ACHN (cell line): ENCODE data around the gene DSCAML1.

ENCODE experiments used
- DNase-seq: peaks from one replicate; pipeline ENCODE4 v3.0.0-alpha.2; 2015
- in situ Hi-C: cut with HindIII; loops from 2 replicates; pipeline ENCODE4 v1.10.0; 2017; ENCODE audit warnings: low sequenced_read_pairs, low pct_ligation_motif_present, low pct_unique_long_range_greater_than_20kb

DSCAML1 gene

DNA sequence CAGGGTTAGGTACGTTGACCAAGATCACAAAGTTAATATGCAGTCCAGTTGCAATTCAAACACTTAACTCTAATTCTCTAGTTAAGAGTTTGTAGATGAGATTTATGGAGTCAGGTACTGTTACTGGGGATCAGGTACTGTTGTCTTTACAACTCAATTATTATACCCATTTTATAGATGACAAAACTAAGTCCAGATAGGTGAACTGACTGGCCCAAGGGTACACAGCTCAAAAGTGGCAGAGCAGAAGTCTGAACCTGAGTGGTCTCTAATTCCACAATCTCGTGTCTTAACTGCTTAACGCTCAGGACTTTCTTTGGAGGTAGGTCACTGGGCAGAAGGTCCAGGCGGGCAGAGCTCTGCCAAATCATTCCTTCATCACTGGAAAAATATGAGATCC lies 77.5 kb downstream of the DSCAML1 start:
- in situ Hi-C loops = no loop called here
- DNase-seq = no peak

DNA sequence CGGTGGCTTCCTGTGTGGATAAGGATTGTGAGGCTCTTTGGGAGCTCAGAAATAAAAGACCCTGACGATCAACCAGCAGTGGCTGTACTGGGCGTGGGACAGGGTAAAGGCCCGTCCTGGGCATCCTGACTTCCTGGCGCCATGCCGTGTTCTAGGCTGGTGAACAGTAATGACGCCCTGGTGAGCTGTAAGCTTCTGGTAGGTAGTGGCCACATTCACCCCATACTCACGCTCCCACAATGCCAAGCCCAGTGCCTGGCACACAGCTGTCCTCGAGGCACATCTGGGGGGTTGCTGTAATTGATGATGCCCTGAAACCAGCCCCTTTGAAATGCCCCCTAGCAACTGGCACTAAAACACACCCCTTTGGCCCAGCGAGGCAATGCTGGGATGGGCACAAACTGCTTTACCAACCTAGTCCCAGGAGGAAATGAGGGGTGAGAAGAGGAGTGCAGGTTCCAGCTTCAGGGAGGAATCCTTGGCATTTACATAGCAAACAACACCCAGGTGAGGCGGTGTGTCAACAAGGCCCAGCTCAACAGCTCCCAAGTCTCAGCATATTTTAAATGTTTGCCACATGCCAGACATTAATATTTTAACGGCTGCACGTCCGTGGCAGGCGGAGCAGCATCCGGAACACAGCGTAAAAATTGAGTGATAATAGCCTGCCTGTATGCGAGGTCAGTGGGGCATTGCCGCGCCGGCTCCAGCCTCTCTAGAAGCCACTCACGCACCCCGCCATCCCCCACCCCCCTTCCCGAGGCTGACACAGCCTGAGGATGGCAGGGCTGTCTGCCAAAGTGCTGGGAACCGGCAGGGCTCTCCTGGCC lies 79.3 kb downstream of the DSCAML1 start:
- peak; percentile 21 for DNase-seq
- in situ Hi-C loops = no loop called here

DNA sequence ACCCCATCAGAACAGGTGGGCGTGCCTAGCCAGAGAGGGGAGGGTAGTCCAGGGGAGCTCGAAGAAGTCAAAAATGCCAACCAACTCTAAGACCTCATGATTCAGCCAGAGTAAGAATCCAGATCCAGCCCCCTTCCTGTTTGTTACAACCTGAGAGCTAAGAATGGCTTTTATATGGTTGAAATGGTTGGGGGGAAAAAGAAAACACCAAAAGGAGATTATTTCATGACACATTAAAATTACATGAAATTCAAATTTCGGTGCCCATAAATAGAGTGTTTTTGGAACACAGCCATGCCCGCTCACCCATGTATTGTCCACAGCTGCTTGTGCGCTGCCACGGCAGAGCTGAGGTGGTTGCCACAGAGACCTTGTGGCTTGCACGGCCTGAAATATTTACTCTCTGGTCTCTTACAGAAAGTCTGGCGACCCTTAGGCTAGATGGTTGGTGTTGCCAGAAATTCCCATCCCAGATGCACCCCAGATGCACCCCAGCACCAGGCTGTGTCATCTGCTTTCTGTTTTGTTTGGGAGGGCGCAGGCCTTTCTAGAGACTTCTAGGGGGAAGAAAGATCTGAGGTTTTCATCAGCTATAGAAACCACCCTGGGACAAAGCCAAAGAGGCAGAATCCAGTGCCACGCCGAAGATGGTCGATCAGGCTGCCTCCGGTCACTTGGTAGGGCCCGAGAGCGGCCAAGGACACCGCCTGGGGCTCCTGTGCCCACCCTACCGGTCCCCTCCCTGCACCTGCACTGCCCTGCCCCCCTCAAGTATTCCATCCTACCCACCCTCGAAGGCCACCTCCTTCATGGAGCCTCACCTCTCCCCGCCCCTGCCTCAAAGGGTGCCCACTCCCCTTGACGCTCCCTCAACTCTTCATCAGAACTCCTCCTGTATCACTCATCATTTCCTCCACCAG lies 80.2 kb downstream of the DSCAML1 start:
- in situ Hi-C loops = no loop called here
- no peak for DNase-seq

DNA sequence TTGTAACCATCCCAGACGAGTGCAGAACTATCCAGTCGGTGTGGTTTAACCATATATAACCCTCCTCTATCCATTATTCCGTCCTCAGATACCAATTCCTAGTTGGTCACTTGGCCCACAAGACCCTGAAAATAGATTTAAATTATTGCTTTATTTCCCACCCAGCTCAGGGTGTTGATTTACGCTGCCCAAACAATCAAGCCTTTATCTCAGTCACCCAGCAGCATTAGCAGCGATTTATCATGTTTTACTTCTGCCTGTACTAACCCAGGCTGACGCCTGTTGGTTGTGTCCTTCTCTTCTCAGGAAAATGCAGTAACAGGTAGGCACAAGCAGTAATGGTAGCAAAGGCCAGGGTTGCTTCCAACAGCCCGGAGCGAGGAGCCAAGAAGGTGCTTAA lies 81.2 kb downstream of the DSCAML1 start:
- in situ Hi-C loops = no loop called here

DNA sequence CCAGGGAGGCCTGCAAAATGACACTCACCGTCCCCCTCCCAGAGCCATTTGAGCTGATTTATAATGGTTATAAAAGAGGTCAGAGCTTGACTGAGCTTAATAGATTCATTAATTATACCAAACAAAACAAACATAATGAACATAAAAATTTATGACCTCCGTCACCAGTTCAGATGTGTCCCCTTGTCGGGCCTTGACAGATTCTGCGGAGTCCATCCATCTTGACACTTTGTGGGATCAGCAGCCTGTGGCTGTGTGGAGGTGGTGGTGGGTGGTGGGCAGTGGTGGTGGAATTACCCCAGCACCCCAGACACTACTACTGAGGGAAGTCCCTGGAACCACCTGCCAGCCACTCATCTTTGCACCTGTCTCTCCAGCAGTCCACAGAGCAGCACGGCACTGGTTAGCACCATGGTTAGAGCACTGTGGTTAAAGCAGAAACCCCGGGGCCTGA lies 83.5 kb downstream of the DSCAML1 start:
- DNase-seq = no peak

More for the DNA sequence above, 81.2 kb downstream of the DSCAML1 start:
- DNase-seq = no peak

DNA sequence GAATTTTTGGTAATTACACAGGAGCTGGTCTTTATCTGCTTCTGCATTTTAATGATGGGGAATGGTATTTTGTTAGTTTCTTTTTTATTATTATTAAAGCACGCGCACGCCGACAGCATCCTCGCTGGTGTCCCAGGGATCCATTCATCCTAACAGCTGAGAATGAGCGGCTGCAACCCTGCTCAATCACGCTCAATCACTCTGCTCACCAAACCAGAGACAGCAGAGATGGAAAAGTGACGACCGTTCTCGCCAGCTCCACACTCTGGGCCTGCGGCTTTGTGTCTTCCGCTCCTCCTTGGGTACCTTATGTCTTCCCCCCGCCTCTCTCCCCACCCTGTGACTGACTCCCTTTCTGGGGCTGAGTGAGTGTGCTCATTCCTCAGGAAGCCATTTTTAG lies 84.5 kb downstream of the DSCAML1 start:
- in situ Hi-C loops = no loop called here
- DNase-seq = no peak

More for the DNA sequence above, 83.5 kb downstream of the DSCAML1 start:
- in situ Hi-C loops = no loop called here

DNA sequence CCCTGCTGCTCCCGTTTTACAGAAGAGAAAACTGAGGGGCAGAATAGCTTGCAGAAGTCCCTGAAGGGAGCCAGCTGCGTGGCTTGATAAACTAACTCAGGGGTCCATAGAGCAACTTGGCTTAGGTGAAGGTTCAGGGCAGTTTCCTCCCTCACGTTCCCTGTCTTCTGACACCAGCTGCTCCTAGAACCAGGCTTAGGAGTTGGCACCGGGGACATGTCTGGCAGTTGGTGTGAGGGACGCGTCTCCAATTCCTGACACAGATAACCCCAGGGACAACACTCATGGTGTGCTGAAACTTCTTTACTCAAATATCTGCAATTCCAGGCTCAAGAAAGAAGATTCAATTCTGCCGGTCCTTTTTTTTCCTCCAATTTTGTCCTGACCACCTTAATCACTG lies 85.7 kb downstream of the DSCAML1 start:
- no peak for DNase-seq
- in situ Hi-C loops = no loop called here

DNA sequence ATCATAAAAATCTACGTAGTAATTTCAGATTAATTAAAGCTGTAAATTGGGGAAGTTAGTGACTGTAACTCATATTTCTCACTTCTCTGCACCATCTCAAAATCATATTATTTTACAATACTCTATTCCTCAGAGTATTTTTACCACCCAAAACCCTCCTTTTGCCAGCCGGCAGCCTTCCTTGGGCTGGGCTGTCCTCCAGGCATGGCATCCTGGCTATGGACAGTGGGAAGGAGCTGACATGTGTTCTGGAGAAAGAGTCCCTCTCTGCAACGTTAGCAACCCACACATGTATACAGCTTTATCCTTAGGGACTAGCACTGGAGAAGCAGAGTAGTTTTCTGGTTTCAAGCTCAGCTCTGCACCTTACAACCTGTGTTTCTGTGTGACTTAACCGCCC lies 86.8 kb downstream of the DSCAML1 start:
- in situ Hi-C loops = no loop called here
- no peak for DNase-seq

DNA sequence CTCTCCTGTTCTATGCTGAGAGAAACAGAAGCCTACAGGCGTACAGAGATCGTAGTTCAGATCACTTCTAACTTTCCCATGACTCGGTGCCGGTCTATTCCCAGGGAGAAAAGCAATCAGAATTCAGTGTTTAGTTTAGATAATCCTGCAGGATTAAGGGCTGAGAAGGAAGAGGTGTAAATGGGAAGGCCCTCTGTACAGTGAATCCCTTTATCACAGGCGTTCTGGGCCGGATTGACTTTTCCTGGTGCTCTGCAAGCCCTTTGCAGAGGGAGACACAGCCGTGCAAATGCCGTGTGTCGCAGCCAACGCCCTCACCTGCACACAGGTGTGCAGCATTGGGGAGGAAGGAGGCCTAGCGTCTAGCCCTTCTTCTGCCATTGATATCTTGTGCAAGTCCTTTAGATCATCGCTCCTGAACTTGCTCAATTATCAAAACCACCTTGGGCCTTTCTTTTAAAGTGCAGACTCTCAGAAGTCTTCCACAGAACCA lies 90.6 kb downstream of the DSCAML1 start:
- no peak for DNase-seq
- in situ Hi-C loops = no loop called here

DNA sequence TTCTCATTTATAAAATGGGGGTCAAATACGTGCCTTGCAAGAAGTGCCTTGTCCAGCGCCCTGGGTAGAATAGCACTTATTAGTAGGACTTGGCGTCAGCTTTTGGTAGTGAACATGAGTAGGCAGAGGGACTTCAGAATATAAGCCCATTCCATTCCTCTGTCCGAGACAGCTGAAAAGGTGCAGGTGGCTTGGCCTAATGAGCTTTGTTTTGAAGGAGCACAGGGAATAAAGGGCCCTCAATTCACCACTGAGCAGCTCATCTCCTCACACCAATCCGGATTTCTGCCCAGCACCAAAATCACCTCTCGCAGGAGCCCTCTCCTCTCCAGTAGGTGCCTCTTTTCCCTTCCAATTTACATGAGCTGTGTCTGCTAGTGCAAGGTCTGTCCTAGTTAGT lies 91.2 kb downstream of the DSCAML1 start:
- in situ Hi-C loops = no loop called here
- DNase-seq = no peak

DNA sequence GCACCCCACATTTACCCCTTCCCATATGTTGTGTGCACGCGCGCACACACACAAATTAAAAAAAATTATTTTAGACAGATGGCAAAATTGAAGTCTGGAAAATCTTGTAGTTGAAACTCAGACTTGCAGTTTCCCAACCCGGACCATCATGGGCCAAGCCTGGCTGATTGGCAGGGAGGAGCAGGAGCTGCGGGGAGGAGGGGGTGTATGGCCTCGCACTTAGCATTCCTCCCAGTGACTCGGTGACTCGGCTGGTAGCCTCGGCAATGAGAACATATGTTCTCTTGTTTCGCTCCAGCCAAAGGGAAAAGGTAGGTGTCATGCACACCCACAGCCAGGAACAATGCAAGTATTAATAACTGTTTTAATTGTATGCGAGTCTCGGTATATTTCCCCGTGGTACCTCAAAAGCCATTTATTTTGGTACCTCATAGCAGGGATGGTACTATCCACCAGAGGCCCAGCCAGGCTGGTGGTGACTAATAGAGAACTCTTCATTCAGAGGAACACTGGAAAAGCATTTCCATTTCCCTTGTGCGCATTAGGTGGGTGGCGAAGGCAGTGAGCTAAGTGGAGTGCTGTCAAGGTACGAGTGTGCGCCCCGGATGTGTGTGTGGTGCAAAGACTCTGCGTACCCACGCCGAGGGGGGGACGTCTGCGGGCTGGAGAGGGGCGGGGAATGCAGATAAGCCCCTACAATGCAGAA lies 92.5 kb downstream of the DSCAML1 start:
- in situ Hi-C loops = no loop called here
- no peak for DNase-seq

DNA sequence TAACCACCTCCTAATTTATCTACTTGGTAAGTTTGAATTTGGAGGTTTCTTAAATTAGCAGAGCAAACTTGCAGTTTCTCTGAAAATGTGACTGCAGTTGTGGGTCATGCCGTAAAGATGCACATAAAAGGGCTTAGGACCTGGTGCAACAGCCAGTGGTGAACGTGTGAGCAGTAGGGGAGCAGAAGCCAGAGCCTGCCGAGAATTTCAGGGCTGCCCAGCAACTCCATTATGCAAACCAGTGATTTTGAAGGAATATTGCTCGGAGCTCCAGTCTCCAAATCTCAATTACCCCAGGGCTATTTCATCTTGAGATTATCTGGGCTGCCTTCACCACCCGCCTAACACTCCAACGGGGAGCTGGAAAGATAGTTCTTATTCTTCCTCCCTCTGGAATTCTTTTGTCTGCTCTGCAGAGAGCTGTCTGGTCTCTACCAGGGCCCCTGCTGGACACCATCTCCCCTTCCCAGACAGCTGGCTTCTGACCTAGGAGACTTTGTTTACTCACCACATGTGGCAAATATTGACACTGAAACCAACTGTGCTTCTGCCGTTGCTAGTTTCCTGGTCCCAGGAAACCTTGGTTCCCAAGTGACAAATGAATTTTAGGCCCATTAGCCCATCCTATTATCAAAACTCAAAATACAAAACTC lies 93.9 kb downstream of the DSCAML1 start:
- in situ Hi-C loops = no loop called here
- DNase-seq = no peak

DNA sequence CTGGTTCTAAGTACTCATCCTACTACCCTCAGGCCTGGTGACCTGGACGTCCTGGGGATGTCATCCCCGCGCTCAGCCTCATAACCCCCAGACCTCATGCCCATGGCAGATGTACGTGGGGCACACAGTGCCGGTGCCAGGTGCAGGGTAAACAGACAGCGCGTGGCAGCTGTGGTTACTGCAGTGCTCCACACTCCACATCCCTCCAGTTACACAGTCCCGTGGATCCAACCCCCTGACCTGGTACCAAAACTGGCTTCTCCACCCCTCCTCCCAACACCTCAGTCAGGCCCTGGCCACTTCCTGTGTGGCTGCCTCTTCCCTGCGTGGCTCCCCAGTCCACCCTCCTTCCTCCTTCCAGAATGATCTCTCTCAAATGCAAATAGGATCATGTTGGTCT lies 95.2 kb downstream of the DSCAML1 start:
- in situ Hi-C loops = no loop called here

DNA sequence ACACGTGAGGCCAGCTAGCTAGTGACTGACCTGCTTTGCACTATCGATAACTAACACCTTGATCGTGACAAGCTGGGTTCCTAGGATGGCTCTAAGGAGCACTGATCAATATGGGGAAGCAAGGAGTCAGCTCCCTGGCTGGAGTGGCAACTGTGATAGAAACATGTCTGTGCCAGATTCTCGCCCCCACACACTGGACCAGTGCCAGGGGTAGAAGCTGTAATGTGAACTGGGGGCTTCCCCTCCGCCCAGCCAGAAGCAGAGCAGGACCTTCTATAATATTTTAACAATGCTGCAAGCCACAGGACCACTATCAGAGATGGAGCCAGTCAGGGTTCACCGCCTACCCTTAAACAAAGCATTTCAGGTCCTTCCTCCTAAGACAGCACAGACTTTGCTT lies 96.5 kb downstream of the DSCAML1 start:
- no peak for DNase-seq
- in situ Hi-C loops = no loop called here

More for the DNA sequence above, 95.2 kb downstream of the DSCAML1 start:
- DNase-seq = no peak

DNA sequence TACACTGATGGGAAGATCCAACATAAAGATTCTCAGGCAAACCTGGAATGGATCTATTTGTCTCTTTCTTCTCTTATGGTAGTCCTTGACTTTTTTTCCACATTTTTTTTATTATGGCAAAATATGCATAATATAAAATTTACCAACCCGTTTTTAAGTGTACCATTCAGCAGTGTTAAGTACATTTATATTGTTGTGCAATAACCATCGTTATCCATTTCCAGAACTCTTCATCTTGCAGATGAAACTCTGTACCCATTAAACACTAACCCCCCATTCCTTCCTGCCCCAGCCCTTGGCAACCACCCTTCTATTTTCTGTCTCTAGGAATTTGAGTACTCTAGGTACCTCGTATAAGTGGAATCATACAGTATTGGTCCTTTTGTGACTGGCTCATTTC lies 99.7 kb downstream of the DSCAML1 start:
- in situ Hi-C loops = no loop called here
- DNase-seq = no peak

DNA sequence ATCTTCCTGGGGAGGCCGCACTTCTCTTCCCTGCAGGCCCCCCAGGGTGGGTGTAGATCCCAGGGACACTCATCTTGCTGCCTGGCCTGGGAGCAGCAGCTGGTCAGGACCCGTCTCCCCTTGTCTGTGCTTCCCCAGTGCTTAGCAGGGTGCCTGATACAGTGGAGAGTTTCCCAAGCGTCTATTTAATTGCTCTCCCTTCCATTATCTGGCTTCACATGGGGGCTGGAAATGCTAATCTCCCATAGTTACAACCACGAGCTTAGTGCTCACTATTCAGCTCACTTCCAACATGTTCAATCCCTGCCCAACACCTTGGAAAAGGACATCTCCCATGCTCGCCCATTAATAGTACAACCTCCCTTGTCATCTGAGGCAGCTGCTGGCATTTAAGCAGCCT lies 100.5 kb downstream of the DSCAML1 start:
- no peak for DNase-seq
- in situ Hi-C loops = no loop called here

DNA sequence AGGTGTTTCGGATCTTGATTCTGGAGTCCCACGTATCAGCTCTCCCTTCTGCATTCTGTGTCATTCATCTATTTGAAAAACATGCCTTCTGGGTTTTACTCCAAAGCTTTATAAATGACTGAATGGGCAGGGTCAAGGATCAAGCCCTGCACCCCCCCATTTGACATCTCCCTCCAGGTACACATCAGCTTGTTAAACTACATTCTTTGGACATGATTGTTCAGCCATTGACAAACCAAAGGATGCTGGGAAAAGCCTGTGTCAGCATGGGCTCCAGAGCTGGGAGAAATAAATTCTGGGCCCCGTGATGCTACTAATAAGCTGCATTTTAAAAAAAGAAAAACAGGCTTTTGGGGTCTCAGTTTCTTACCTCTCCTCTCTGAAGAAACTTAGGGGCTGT lies 103.7 kb downstream of the DSCAML1 start:
- in situ Hi-C loops = no loop called here
- DNase-seq = no peak

DNA sequence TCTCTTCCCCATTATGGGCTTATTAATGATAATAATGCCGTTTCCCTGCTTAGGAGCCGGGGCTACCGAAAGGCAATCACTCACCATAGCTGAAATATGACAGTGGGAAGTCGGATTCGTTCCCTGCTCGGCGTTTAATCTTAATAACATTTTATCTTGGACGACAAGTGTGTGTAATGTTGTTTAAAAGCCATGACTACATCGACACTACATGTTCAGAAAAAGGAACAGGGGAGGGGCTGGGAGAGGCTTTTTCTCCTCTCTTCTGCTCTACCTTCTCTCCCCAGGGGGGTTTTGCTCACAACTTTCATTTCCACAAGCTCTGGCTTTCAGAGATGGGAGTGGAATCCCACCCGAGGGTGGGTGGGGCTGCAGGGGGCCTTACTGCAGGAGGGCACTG lies 105.5 kb downstream of the DSCAML1 start:
- in situ Hi-C loops = no loop called here
- no peak for DNase-seq

DNA sequence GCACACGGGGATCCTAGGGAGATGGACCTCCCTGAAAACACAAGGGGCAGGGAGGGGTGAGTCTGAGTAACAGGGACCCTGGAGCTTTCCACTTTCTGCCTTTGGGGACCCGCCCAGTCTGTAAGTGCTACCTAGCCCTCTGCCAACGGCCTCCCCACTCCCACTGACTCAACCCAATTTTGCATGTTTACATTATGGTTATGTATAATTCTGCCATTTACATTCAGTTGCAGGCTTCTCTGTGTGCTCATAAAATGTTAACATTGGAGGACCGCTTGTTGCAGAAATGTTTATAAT lies 105.8 kb downstream of the DSCAML1 start:
- in situ Hi-C loops = no loop called here
- DNase-seq = no peak
